HAP-1 (cell line): ENCODE measurements around the gene CIBAR2.

ENCODE experiments used
- DNase-seq, 2 experiments: peaks; one replicate each; pipeline ENCODE4 v3.0.0-alpha.2; 2016 to 2020; ENCODE audit warnings: low spot score in 2 of 2
- H3K27me3 ChIP-seq: fragments of 250-450 bp; sonication (Bioruptor Pico); 2 replicates; pipeline ENCODE4 v1.5.1; 2020; ENCODE audit warnings: low read depth, mild to moderate bottlenecking, moderate library complexity
- H3K36me3 ChIP-seq: fragments of 250-450 bp; sonication (Bioruptor Pico); replicated peaks from 2 replicates; pipeline ENCODE4 v1.5.1; 2020; ENCODE audit warnings: mild to moderate bottlenecking
- H3K4me1 ChIP-seq: fragments of 250-450 bp; sonication (Bioruptor Pico); 2 replicates; pipeline ENCODE4 v1.5.1; 2020; ENCODE audit warnings: mild to moderate bottlenecking
- H3K4me3 ChIP-seq: fragments of 250-450 bp; sonication (Bioruptor Pico); 2 replicates; pipeline ENCODE4 v1.5.1; 2020; ENCODE audit warnings: mild to moderate bottlenecking, moderate library complexity
- H3K9me3 ChIP-seq: fragments of 250-450 bp; sonication (Bioruptor Pico); 2 replicates; pipeline ENCODE4 v1.5.1; 2020; ENCODE audit warnings: mild to moderate bottlenecking, moderate library complexity
- in situ Hi-C: fragments of 300-500 bp; cut with MboI; formaldehyde crosslinking; loops from 3 replicates; pipeline ENCODE4 v1.14.3; 2020; ENCODE audit warnings: low sequenced_read_pairs, inconsistent platforms, mixed read lengths

The CIBAR2 gene

DNA sequence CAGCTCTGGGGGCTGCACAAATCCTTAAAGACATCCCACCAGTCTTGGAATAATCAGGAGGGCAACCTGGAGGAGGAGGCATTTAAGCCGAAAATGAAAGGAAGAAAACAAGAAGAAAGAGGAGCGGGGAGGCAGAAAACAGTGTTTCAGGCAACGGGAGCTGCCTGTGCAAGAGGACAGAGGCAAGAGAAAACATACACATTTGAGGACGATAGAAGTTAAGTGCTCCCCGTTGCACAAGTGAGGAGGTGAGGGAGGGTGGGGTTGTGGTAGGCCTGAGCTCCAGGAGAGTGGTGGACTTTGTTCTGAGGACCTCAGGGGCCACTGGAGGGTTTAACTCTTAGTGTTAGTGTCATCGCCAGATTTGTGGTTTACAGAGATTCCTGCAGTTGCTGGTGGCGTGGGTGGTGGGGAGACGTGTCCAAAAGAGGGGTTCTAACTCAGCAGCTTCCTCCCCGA lies 27.6 kb upstream of the CIBAR2 start:
- H3K9me3 ChIP-seq, result no peaks in the 10 kb centered on the region
- no peaks in the 10 kb centered on the region for H3K36me3 ChIP-seq
- in situ Hi-C loops, result no loop called here
- no peaks in the 10 kb centered on the region for H3K4me1 ChIP-seq
- H3K27me3 ChIP-seq, result no peaks in the 10 kb centered on the region
- H3K4me3 ChIP-seq, result no peak overlapping the region
- no peak for DNase-seq

DNA sequence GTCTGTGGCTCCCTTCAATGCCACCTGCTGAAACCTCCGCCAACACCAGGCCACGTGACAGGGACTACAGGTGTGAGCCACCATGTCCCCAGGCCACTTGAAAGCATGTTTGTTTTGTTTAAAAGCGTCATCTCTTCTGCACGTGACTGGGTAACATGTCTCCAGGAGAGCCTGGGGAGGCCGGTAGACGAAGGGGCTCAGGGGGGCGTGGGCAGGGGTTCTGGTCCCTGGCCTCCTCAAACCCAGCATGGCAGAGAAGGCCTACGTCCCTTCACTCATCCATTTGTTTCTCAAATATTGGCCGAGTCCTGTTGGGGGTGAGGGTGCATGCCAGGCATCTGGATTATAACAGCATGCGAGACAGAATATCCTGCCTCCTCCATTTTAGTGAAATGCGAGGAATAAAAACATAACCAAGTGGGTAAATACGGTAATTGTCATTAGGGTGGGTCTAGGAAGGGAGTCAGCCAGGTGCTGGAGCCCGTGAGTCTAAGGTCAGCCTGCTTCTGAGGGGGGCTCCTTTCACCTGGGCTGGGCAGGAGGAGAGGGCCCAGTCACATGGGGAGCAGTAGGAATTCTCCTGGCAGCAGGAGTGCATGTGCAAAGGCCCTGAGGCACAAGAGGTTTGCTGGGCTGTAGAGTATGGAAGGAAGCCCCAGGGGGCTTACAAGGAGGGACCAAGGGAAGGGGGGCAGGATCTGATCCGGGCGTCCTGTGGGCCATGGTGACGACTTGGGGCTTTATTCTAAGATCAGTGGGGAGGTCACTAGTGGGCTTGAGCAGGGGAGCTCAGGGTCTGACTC lies 26.8 kb upstream of the CIBAR2 start:
- Histone ChIP-seq H3K36me3 (no peaks in the 10 kb centered on the region), H3K27me3 (no peaks in the 10 kb centered on the region), H3K4me3 (no peak overlapping the region), H3K4me1 (no peaks in the 10 kb centered on the region), H3K9me3 (no peaks in the 10 kb centered on the region)
- DNase-seq, result no peak
- in situ Hi-C loops, result no loop called here

DNA sequence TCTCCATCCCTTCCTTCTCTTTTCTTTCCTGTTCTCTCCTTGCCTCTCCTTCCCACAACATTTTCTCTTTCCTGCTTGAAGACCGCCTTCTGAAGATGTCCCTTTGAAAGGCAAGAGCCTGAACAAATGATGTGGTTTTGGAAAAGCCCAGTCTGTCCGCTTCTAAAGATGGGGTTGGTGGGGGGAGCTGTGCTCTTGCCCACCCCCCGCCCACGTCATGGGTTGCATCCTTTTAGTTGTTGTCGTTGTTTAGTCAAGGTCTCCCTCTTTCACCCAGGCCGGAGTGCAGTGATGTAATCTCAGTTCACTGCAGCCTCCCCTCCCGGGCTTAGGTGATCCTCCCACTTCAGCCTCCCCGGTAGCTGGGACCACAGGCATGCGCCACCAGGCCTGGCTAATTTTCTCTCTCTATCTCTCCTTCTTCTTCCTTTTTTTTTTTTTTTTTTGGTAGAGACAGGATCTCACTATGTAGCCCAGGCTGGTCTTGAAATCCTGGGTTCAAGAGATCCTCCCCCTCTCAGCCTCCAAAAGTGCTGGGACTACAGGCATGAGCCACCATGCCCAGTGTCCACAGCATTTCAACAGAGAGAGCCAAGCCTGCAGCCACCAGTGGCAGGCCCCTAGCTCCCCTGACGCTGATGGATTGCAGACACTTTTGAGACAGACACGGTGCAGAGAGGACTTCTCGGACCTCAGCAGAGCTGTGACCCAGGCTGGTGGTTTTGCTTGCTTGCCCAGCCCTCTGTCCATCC lies 26.0 kb upstream of the CIBAR2 start:
- no peak for DNase-seq
- no peaks in the 10 kb centered on the region for H3K36me3 ChIP-seq
- H3K27me3 ChIP-seq, result no peaks in the 10 kb centered on the region
- H3K4me3 ChIP-seq, result no peak overlapping the region
- no peaks in the 10 kb centered on the region for H3K9me3 ChIP-seq
- H3K4me1 ChIP-seq, result no peaks in the 10 kb centered on the region
- in situ Hi-C loops, result no loop called here

DNA sequence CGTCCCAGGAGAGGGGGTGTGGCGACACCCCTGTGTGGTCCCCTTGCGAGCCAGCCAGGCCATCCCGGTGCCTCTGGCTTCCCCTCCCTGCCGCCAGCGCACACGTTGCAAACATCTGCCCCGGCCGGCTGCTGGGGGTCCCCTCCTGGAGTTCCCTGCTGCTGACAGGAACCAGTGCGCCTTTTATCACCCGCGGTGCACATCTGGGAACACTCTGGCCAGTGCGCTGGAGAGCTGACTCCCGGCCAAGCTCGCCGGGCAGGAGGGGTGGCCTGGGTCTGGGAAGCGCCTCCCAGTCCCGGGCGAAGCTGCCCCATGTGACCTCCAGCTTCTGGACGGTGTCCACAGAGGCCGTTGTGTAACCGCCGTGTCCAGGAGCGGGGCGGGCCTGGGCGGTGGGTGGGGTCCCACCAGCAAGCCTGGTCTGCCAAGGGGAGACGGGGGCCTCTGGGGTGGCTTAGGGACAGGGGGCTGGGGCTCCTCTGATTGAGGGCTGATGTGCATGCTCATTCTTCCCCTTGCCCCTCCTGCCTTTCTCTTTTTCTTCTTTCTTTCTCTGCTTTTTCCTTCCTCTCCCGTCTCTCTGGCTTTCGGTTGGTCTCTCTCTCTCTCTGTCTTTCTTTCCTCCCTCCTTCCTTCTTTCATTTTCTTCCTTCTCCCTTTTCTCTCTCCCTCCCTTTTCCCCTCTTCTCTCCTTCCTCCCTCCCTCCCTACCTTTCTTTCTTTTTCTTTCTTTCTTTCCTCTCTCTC lies 25.2 kb upstream of the CIBAR2 start:
- H3K36me3 ChIP-seq, result no peaks in the 10 kb centered on the region
- no peak overlapping the region for H3K4me3 ChIP-seq
- in situ Hi-C loops, result no loop called here
- no peaks in the 10 kb centered on the region for H3K27me3 ChIP-seq
- no peaks in the 10 kb centered on the region for H3K4me1 ChIP-seq
- DNase-seq, result no peak
- H3K9me3 ChIP-seq, result no peaks in the 10 kb centered on the region

DNA sequence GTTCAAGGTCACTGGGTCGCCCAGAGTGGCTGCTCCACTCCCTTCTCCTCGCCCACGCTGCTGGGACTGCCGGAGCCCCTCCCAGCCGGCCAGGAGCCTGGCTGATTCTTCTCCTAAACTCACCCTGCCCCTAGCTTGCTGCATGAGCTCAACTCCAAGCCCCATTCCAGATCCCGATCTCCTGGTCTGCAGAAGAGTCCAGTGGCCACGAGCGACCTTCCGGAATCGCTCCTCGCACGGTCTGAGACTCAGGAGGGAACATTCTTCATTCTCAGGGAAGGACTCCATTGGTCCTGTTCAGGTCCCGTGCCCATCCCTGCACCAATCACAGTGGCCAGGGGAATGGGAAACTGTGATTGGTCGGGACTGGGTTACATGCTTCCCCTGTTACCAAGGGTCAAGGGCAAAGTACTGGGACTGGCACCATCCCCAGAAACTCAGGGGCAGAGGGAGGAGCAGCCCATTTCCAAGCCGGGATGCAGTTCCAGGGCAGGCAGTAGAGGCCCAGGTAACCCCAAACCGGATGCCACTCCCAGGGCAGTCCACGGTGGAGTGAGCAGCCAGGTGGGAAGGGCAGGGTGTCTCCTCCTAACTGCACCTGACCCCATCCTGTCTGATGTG lies 24.5 kb upstream of the CIBAR2 start:
- no peak overlapping the region for H3K4me3 ChIP-seq
- no peaks in the 10 kb centered on the region for H3K36me3 ChIP-seq
- no peaks in the 10 kb centered on the region for H3K4me1 ChIP-seq
- DNase-seq, result no peak
- H3K9me3 ChIP-seq, result no peaks in the 10 kb centered on the region
- in situ Hi-C loops, result no loop called here
- no peaks in the 10 kb centered on the region for H3K27me3 ChIP-seq

DNA sequence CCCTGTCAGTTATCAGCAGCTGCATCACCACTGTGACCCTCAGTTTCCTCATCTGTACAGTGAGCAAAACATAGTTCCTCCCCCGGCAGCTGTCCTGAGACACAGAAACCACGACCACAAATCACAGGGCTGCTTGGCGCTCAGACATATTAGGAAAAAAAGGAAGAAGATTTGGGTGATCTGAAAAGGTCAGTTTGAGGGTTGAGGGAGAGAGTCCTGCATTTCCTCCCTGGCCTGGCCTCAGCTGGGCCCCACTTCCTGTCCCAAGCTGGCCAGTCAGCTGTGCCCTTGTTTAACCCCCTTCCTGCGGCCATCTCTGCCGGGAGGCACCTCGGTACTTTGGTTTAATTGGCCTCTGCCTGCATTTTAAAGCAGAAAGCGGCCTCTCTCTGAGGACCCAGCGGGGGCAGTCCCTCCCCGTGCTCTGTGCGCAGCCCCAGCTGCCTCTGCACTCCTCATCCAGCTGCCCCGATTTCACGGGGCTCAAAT lies 24.0 kb upstream of the CIBAR2 start:
- no peak for DNase-seq
- Histone ChIP-seq H3K36me3 (no peaks in the 10 kb centered on the region), H3K4me3 (no peak overlapping the region), H3K9me3 (no peaks in the 10 kb centered on the region), H3K4me1 (no peaks in the 10 kb centered on the region), H3K27me3 (no peaks in the 10 kb centered on the region)
- in situ Hi-C loops, result no loop called here

DNA sequence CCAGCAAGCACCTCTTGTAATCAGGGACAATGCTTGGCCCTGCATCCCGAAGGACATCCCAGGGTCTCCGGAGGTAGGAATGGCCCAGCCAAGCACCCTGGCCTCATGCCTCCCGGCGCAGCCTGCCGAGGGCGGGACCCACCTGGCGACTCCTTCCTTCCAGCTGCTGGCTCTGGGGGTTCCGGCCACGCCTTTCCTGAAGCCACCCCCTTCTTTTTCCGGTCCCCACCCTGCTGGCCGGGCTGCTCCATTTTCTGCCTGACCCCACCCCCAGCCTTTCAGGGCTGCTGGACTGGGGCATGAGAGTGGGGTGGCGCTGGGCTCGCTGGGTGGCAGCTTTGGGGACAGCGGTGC lies 22.5 kb upstream of the CIBAR2 start:
- H3K4me3 ChIP-seq, result no peak overlapping the region
- H3K4me1 ChIP-seq, result no peaks in the 10 kb centered on the region
- no peaks in the 10 kb centered on the region for H3K27me3 ChIP-seq
- H3K9me3 ChIP-seq, result no peaks in the 10 kb centered on the region
- no peaks in the 10 kb centered on the region for H3K36me3 ChIP-seq
- in situ Hi-C loops, result no loop called here
- no peak for DNase-seq

DNA sequence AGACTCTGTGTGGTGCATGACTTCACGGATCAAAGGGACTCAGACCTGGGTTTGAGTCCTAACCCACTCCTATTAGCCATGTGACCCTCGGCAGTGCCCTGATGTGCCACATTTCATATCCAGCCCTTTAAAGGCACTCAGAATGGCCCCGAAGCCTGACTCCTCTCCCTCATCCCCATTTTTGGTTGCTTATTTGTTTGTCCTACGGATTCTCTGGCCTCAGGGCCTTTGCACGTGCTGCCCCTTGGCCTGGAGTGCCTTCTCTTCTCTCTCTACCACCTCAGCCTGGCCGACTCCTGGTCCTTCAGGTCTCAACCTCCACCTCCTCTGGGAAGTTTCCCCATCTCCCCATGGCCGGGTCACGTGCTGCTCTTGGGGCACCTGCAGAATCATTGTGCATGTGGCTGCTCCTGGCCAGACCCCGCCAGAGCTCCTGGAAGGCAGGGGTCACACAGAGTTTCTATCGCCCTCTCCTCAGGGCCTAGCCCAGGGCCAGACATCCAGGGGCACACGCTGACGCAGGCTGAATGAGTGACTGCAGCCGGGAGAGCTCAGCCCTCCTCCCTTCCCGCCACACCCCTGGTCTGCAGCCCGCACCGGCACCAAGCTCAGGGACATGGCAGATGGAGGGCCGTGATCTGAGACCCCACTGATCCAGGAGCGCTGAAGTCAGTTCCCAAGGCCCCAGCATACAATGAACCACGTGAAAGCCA lies 22.0 kb upstream of the CIBAR2 start:
- H3K27me3 ChIP-seq, result no peaks in the 10 kb centered on the region
- no peaks in the 10 kb centered on the region for H3K36me3 ChIP-seq
- no peaks in the 10 kb centered on the region for H3K4me1 ChIP-seq
- DNase-seq, result no peak
- in situ Hi-C loops, result no loop called here
- H3K4me3 ChIP-seq, result no peak overlapping the region
- no peaks in the 10 kb centered on the region for H3K9me3 ChIP-seq

DNA sequence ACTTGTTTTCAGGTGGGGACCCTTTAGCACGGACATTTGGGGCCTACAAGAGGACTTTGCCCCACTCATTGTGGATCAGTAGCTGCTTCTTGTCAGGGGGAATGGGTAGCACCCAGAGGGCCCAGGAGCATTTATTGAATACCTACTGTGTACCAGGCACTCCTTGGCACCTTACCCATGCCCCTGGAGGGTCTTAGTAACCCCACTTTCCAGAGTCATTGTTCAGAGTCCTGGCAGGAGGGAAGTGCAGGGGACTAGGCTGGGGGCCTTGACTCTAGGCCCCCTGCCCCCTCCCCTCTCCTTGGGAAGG lies 21.0 kb upstream of the CIBAR2 start:
- in situ Hi-C loops, result no loop called here
- Histone ChIP-seq H3K36me3 (no peaks in the 10 kb centered on the region), H3K4me1 (no peaks in the 10 kb centered on the region), H3K4me3 (no peak overlapping the region), H3K9me3 (no peaks in the 10 kb centered on the region), H3K27me3 (no peaks in the 10 kb centered on the region)
- no peak for DNase-seq

DNA sequence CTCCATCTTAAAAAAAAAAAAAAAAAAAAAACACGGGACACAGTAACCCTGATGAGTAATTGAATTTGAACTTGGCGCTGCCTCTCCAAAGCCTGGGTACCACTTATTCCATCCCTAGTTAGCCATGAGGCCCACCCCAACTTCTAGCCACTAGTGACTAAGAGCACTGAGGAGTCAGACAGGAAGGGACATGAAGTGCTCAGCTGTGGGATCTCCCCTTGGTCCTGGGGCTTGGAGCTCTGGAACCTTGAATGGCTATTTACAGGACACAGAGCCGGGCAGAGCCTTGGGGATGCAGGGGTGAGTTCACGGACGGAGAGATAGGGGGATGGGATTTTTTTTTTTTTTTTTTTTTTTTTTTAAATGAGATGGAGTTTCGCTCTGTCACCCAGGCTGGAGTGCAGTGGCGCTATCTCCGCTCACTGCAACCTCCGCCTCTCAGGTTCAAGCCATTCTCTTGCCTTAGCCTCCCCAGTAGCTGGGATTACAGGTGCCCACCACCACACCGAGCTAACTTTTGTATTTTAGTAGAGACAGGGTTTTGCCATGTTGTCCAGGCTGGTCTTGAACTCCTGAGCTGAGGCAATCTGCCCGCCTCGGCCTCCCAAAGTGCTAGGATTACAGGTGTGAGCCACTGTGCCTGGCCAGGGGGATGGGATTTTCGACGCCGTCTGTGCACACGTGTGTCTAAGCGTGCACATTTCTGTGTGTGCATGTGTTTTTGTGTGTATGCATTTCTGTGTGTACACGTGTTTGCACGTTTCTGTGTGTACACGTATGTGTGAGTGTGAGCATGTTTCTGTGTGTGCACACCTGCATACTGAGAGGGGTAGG lies 20.4 kb upstream of the CIBAR2 start:
- in situ Hi-C loops, result no loop called here
- Histone ChIP-seq H3K9me3 (no peaks in the 10 kb centered on the region), H3K36me3 (no peaks in the 10 kb centered on the region), H3K27me3 (no peaks in the 10 kb centered on the region), H3K4me1 (no peaks in the 10 kb centered on the region), H3K4me3 (no peak overlapping the region)
- DNase-seq, result no peak

DNA sequence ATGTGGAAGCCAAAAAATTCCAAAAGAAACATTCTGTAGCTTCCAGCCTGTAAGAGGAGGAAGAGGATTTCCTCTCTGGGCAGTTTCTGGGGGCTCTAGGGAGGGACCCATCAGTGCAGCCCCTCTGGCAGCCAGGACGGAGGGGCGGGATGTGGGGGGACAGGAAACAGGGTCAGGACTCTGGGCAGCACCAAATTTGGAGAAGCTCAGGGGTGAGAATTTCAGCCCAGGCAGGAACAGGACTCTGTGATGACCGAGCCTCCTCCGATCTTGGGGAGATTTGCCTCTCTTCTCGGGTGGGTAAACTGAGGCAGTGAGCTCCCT lies 18.4 kb upstream of the CIBAR2 start:
- Histone ChIP-seq H3K27me3 (no peaks in the 10 kb centered on the region), H3K4me3 (no peak overlapping the region), H3K36me3 (no peaks in the 10 kb centered on the region), H3K9me3 (no peaks in the 10 kb centered on the region), H3K4me1 (peaks cover 9% of the 10 kb centered on the region; the same call in 1 of the 2 replicates)
- DNase-seq, result no peak
- in situ Hi-C loops, result no loop called here

DNA sequence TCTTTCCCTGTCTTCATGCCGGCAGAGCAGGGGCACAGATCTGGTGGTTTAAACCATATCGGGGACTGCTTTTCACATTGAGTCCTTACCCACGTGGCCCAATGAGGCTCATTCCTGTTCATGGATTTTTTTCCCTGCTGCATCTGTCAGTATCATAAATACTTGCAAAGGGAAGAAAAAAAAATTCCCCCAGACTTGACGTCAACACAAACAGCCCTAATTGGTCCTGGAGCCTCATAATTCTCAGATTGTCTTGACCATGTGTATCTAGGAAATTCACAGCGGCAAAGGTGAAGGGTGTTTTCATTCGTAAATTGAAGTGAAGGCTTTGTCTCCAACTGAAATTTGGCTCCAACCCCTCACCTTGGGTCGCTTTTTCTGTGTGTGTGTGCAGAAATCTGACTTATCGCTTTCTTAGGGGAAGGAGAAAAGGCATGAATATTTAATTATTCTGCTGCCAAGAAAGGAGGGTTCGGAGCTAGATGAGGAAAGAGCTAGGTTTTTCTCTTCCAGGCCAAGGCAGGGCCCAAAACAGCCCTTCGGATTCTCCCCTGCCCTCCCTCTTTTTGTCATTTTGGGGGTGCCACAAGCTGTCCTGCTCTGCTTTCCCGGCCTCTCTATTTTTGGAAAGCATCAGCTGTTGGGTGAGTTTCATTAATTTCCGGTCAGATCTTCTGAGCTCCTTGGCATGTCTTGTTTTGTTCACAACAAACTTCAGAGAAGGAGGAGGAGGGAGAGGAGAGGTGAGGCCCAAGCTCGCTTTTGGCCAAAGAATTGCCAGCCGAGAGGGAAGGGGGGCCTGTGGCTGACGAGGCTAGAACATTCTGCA lies 17.8 kb upstream of the CIBAR2 start:
- Histone ChIP-seq H3K4me1 (peaks cover 9% of the 10 kb centered on the region; the same call in 1 of the 2 replicates), H3K9me3 (no peaks in the 10 kb centered on the region), H3K36me3 (no peaks in the 10 kb centered on the region), H3K27me3 (no peaks in the 10 kb centered on the region), H3K4me3 (no peak overlapping the region)
- no peak for DNase-seq
- in situ Hi-C loops, result no loop called here
